HG03571 (cell line): Measurements from ENCODE around the gene EML4.
A peak's percentile ranks its signal among the peaks of the same experiment; 100 is the strongest.
"Not testable (repeated sequence)": the region's sequence is repeated elsewhere in the genome, so short reads cannot be mapped to it uniquely, and the experiment has no call there.

Experiments used
- ATAC-seq: cut with Tn5 transposase; IDR thresholded peaks from one replicate; pipeline ENCODE4 v1.9.1; 2021; ENCODE audit not compliant: unreplicated experiment

EML4 gene

DNA sequence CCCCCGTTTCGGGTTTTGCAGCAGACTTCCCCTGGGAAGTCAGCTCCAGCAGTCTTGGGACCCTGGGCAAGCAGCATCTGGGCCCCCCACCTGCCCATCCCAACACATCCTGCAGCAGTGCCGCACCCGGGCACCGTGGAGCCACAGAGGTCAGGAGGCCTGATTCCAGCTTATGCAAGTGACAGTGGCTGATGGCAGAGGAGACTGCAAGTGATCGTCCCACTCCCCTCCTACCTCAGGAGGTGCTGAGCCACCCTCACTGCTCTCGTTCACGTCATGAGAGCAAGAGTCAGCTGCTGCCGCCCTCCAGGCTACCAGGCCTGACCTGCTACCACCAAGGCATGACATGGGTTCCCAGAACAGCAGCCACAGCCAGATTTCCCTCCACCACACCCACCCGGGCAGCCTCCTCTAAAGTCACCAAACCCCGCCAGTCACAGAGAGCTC, 173.7 kb downstream of the EML4 start:
- no peak for ATAC-seq

DNA sequence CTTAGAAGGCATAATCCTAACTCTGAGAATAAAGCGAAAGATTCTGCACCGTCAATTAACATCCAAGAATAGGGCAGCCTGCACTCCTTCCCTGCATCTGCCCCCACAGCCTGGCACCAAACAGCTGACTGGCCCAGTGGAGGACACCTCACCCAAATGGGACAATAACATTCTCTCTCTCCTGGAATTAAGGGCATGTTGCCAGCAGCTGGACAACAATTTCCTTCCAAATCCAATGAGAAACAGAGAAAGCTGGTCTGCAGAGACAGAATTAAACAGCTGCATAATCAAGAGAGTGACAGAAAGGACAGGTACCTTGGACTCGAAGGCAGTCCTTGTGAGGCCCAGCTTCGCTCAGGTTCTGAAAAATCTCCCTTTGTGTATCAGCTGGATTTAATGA, 176.8 kb downstream of the EML4 start:
- no peak for ATAC-seq

DNA sequence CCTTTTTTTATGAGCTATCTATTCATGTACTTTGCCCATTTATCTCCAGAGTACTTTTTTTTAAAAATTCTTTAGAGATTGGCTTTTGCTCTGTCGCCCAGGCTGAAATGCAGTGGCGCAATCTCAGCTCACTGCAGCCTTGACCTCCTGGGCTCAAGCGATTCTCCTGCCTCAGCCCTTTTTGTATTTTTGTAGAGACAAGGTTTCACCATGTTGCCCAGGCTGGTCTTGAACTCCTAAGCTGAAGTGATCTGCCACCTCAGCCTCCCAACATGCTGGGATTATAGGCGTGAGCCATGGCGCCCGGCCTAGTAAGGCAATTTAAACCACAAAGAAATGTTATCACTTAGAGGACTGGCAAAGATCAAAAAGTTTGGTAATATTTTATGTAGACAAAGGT, 177.7 kb downstream of the EML4 start:
- ATAC-seq = not testable (repeated sequence)

DNA sequence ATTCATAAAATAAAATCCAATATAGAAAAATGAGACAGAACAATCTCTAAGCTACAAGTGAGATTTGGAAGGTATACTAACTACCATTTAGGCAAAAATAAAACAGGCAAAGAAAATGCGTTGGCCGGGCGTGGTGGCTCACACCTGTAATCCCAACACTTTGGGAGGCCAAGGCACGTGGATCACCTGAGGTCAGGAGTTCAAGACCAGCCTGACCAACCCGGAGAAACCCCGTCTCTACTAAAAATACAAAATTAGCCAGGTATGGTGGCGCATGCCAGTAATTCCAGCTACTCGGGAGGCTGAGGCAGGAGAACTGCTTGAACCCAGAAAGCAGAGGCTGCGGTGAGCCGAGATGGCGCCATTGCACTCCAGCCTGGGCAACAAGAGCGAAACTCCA, 178.4 kb downstream of the EML4 start:
- ATAC-seq = not testable (repeated sequence)

DNA sequence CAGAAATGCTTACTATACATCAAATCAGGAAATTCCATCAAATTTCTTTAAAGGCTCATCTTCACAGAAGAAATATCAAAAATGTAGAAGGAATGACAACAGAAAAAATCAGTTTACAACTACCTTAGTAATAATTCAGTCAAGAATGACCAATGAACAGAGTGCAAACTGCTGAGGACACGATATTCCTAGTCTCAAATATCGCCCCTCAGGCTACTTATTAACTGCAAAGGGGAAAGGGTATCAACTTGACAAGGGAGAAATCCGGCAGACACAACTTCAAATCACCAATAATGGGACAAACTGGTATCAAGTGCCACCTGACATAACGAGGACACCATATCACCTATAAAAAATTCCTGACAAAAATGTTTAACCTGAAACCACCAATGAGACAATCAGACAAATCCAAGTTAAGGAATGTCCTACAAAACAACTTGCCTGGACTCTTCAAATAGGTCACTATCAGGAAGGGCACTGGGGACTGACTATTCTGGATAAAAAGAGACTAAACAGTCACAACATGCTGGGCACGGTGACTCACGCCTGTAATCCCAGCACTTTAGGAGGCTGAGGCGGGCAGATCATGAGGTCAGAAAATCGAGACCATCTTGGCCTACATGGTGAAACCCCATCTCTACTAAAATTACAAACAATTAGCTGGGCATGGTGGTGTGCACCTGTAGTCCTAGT, 179.1 kb downstream of the EML4 start:
- ATAC-seq = no peak

DNA sequence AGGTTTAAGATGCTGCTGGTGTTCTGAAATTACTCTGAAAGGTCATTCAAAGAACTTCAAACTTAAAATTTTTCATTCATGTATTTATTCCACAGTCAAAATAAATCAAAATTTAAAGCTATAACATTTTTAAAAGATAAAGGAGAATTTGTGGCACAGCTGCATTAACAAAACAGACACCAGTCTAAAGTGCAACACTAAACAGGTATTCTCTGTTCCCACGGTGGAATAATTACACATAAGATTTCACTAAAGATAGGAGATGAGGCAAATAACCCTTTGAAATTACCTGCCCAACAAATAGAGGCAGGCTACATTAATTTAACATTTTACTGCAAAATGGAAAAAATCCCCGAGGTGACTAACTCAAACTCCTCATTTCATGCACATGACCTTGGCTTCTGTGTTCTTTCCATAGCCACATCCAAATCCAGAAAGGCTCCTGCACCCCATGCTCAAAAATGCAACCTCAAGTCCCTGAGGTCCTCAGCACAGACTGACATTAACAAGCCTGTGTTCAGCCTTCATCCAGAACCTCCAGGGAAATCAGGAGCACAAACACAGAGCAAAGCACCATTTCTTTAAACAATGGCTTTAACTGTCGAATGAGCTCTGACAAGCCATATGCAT, 181.4 kb downstream of the EML4 start:
- ATAC-seq = no peak

DNA sequence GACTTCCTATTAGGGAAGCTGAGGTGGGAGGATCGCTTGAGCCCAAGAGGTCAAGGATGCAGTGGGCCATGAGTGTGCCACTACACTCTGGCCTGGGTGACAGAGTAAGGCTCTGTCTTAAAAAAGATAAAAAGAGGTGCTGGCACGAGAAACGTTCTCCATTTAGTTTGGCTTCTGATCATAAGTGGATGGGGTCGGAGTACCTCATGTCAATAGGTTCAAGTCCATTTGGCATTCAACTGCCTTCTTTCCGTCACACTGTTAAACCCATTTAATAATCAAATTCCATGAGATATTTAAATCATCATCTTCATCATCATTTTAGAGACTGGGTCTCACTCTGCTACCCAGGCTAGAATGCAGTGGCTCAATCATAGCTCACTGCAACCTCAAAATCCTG, 182.7 kb downstream of the EML4 start:
- no peak for ATAC-seq

DNA sequence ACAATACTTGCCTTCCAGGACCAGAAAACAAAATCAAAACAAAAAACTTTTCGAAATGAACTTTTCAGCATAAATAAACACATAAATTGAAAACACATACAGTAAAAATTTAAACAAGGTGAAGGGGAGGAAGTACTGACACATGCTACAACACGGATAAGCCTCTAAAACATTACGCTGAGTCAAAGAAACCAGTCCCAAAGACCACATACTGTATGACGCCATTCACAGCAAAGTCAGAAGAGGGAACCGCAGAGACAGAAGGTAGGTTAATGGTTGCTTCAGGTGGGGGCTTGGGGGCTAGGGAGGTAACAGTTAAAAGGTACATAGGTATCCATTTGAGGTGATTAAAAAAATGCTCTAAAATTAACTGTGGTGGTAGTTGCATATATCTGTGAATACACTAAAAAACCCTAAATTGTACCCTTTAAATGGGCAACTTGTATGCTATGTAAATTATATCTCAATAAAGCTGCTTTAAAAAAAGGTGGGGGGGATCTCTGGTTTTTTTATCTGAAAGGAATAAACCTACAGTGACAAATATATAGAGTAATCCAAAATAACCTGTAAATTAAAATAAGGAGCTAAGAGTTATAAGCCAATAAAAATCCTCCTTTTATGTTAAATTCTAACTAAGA, 184.8 kb downstream of the EML4 start:
- no peak for ATAC-seq

DNA sequence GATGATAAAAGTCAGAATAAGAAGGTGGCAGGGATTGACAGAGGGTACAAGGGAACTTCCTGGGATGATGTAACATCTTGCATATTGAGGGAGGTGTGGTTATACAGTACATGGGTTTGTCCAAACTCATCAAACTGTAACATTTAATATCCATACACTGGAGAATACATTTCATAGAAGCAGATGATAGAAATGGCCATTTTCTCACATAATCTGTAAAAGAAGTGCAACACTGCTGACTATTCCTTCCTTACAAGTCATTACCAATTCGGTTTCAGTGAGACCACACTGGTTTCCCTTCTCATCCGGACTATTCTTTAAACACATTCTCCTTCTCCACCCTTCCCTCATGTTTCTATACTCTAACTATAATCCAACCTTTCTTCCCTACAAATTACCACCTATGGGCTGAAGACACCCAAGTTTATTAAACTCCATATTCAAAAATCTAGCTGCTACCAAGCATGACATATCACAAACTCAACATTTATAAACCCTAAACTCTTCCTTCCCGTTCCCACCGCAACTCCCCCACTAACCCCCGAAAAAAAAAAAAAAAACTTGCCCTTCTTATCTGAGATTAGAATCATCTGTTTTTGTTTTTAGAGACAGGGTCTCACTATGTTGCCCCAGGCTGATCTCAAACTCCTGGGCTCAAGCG, 190.3 kb downstream of the EML4 start:
- no peak for ATAC-seq

DNA sequence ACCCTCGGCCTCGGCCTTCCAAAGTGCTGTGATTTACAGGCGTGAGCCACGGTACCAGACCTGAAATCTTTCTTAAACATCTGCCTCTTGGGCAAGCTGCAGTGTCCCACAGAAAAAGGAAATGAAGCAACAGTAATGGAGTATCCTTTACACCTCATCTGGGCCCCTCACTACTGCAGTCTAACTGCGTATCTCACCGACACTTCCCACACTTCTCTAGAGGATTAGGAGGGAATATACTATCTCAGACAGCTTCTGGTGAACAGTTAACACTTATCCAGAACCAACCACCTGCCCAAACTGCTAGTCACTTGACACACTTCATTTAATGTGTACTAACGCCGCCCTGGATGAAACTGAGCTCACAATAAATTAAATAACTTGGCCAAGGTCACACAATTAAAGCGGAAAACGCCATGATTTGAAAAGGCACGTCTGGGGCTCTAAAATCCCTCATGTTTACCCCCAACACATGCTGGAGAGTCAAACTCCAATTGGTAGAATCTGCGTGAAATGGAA, 190.9 kb downstream of the EML4 start:
- ATAC-seq = no peak

DNA sequence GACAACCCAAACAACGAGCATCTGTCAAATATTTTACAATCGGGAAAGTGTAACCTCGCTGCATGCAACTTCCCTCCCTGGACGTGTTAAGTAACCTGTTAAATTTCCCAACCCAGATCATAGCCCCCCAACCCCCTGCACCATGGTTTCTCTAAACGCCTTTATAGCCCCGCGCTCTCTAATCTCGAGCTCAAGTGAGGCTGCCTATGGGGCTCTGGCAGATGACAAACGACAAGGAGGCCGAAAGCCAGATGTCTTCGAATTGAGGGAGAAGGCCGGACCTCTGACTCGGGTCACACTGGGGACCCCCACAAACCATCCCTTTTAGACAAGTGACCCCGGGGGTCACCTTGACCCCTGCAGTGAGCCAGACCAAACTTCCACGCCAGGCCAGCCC, 191.3 kb downstream of the EML4 start:
- ATAC-seq = no peak

DNA sequence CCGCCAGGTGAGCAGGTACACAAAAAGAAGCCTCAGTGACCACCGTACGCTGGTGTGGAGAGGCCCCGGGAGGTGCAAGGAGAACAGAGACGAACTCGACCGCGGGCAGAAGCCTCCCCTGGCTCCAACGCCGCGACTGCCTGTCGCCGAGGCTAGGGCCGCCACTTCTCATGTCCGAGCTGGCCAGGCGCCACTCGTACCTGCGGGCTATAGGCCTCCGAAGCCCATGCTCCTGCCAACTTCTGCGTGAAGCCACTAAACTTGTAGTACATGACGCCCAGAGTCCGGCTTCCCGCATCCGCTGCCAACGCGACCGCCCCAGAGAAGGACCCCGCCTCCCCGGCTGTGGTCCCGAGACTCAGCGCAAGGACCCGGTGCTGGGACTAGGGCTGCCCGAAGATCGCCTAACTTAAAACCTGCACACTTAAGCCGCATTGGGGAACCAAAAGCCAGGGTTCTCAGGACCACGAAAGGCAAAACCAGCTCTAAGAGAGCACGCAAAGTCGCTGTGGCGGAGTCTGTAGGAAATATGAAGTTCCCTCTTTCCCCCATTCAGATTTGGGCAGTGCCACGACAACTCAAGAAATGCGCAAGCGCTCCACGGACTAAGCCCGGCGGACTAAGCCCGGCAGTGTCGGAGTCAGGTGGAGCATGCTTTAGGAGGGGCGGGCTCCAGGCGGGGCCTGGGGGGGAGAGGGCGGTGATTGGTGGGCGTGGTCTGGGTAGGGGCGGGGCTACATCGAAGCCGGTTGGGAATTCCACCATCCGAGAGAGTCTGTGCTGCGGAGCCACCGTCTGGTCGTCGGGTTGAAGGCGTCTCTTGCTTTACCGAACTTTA, 192.0 kb downstream of the EML4 start, which contains the start of gene COX7A2L:
COX7A2L (minus strand) TSS at position 328 of the 838 bp plus-strand sequence; CDS start at position 272, 56 bp downstream.
- peak; percentile 93 for ATAC-seq

DNA sequence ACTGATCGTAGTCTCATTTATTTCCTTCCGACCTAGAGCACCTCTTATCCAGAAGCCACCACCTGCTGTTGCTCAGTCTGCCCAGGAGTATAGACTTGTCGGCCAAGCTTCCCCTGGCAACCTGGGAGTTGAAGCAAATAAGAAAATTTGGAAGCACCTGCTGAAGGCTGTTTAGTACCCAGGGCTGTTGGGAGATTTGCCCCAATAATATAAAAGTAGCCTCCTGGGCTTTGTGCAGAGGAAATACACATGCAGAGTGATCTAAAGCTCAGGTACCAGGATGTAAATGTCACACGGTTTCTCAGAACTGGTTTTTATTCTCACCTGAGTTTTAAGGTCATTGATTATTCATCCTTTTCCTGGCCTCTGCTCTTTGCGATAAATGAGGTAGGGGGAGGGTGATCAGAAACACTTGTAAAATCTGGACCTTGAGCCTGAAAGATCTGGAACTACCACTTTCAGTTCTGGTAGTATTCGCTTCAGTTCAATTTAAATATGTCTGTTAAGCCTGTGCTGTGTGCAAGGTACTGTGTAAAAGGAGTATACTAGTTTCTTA, 192.7 kb downstream of the EML4 start:
- no peak for ATAC-seq

DNA sequence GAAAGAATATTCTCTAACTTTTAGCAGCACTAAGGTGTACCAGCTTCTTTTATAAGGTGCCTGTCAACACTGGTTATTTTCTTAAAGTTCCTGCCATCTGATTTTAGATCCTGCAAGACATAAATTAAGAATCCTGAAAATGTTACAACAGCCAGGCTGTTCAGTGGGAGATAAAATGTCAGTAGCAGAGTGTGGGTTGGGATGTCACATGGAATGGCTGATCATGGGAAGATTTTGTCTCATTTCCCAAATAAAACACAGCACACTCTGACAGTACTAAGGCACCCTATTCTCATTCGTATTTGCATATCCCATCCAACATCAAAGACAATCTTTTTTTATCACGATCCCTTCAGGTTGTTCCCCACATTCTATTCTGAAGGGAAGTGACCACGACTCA, 194.3 kb downstream of the EML4 start:
- ATAC-seq = no peak

DNA sequence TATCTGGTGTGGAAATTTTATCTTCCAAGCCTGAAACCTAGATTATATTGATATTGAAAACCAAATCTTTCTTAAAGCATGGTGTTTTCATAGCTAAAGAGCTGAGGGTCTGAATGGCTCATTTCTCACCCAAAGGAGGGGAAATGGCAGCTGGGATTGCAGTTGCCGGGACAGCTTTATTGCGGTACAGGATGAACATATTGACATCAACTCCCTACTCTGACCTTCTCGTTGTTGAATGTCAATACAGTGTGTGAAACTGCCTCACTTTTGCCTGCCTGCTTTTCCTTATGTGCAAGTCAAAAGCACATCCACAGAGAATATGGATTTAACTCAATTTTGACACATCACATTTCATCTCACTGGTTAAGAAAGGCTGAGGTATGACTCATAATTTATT, 195.5 kb downstream of the EML4 start:
- no peak for ATAC-seq

DNA sequence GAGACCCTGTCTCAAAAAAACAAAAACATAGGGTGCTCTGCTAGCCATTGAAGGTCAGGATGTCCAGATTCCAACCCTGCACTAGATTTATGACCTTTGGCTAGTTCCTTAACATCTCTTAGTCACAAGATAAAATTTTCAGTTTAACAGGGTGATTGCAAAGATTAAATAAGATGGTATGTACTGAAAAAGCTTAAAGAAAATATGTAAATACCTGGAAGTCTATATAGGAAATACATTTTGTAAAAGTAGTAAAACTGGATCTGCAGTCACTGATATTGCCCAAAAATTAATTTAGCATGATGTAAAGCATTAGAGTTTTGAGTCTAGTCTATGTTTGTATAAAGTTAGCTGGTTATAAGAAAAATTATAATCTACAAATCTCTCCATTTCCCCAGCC, 197.3 kb downstream of the EML4 start:
- no peak for ATAC-seq

DNA sequence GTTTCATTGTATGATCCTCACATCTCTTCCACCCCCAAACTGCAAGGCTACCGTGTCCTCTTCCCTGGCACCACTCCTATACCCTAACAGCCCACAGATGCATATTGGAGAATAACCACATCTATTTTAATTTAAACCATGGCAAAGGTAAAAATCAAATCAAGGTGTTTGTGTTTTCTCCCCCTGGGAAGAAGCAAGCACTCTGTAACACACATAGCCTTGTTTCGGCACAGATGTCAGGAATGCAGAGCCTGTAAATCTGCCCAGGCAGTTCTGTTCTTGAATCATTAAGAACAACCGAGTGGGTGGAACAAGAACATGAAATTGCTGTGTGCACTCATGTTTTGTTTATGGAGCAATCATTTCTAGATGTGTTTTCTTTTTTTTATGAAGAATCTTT, 198.7 kb downstream of the EML4 start:
- ATAC-seq = no peak

DNA sequence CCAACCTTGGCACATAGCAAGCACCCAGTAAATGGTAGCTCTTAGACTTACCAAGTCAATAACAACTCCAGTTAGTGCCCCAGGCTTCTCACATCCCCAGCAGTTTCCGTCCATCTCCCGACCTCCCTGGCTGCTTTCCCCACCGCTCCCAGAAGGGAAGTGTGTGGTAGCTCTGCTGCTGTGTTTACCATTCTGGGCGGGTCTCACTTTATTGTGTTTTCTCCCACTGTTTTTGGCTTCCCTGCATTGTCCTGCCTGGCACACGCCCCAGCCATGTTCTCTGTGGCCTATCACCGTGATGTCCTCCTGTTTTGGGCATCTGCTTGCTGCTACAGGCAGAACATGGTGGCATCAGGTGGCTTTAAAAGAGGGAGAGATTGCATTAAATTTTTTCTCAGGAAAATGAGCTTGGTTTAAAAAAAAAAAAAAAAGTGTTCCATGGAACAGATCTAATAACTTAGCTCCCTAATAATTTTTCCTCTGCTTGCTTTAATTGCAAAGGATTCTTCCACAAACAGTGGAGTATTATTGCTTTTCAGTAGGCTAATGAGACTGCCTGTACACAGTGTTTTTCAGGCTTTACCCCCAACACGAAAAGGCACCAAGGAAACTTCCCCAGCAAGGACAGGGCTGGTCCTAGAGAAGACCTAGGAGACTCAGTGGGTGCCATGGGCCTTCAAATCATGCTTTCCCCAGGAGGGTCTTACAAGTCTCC, 199.8 kb downstream of the EML4 start:
- ATAC-seq = no peak

DNA sequence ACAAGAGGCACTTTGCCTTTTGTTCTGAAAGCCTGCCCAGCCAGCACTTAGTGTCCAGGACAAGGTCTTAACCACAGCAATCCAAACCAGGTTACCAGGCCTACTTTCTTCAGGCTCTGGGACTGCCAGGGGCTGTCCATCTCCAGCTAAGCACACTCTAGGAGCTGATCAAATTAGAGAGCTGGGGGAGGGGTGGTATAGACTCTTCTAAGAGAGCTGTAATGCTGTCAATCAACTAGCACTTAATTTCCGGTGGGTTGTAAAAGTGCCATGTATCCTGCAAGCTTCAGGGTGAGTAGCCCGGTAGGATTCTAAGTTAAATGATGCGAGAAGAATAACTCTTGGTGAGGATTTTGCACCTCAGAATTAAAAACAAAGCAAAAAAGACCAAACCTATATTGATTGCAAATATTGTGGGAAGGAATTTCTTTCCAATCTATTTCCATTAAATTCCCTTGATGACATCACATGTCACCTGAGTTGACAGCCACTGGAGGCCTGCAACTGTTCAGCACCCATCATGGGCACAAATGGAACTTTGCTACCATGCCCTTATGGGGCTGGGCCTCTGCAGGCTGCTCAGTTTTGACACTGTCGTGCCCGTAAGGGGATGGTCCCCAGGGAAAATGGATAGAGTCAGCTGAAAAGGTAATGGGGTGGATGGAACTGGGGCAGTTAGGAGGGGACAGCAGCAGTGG, 200.5 kb downstream of the EML4 start:
- no peak for ATAC-seq
